ENCODE results near the gene DNM3.

GRCh38 chr1:172220376-172220775 is 379.1 kb downstream of the DNM3 start:
- TF ChIP-seq CTCF (tag by site-specific recombination; IDR thresholded peaks at IDR 0.05) (no peak), ZNF391 (tag by site-specific recombination; IDR thresholded peaks at IDR 0.05; ENCODE audit: borderline replicate concordance, low read depth) (no peak), ZNF114 (tag by site-specific recombination; IDR thresholded peaks at IDR 0.05) (no peak), ZNF423 (tag by site-specific recombination; IDR thresholded peaks at IDR 0.05) (no peak), REST (tag by site-specific recombination; IDR thresholded peaks at IDR 0.05) (no peak), ZNF138 (tag by site-specific recombination; IDR thresholded peaks at IDR 0.05; ENCODE audit: borderline replicate concordance) (no peak), ZNF23 (tag by site-specific recombination; IDR thresholded peaks at IDR 0.05; ENCODE audit: borderline replicate concordance) (no peak)
